Transverse colon (tissue), 4 donors: ENCODE measurements around the gene ZNF654.

Source experiments
- EP300 ChIP-seq: sonication (generic); formaldehyde crosslinking; IDR thresholded peaks from one replicate; pipeline ENCODE4 v1.6.1; 2017; ENCODE audit warnings: antibody characterized with exemption, low read depth
- POLR2A ChIP-seq: fragments of 450-650 bp; IDR thresholded peaks from one replicate; pipeline ENCODE4 v1.6.1; 2016; ENCODE audit warnings: antibody characterized with exemption, mild to moderate bottlenecking, moderate library complexity
- POLR2AphosphoS5 ChIP-seq, 3 donors: sonication (generic); formaldehyde crosslinking; IDR thresholded peaks; one replicate each; pipeline ENCODE4 v1.6.1; 2016; ENCODE audit warnings: antibody characterized with exemption in 3 of 3
- TF ChIP-seq, protein P1 (sequence below), 5 experiments: fragments of 200-600 bp in 3 of 5; fragments of 450-650 bp in 2 of 5; sonication (generic) in 3 of 5; IDR thresholded peaks; 1 replicate in 2 of 5; 2 replicates in 3 of 5; pipeline ENCODE4 v1.5.1; 2016 to 2017; ENCODE audit warnings: antibody characterized with exemption in 5 of 5, inconsistent platforms in 3 of 5, mild to moderate bottlenecking in 2 of 5, moderate library complexity in 1 of 5

- TF ChIP-seq EP300 (no peak), POLR2AphosphoS5 (IDR thresholded peaks at IDR 0.05) (no peak), POLR2A (no peak)
- TF ChIP-seq, protein P1, sequence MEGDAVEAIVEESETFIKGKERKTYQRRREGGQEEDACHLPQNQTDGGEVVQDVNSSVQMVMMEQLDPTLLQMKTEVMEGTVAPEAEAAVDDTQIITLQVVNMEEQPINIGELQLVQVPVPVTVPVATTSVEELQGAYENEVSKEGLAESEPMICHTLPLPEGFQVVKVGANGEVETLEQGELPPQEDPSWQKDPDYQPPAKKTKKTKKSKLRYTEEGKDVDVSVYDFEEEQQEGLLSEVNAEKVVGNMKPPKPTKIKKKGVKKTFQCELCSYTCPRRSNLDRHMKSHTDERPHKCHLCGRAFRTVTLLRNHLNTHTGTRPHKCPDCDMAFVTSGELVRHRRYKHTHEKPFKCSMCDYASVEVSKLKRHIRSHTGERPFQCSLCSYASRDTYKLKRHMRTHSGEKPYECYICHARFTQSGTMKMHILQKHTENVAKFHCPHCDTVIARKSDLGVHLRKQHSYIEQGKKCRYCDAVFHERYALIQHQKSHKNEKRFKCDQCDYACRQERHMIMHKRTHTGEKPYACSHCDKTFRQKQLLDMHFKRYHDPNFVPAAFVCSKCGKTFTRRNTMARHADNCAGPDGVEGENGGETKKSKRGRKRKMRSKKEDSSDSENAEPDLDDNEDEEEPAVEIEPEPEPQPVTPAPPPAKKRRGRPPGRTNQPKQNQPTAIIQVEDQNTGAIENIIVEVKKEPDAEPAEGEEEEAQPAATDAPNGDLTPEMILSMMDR (IDR thresholded peaks at IDR 0.05), result no peak
These were observed 88.2 kb downstream of the ZNF654 start for GRCh38 chr3:88147261-88147660.
